Stimulated activated naive CD8-positive, alpha-beta T cell treated with anti-CD3 and anti-CD28 coated beads, Interleukin-15, amount 100 ng/mL, for 72 hours (primary cell): Measurements from ENCODE around the gene HK2.
"Not testable (repeated sequence)": the region's sequence is repeated elsewhere in the genome, so short reads cannot be mapped to it uniquely, and the experiment has no call there.

ENCODE experiments used
- ATAC-seq: fragments of 150-1000 bp; cut with Tn5 transposase; 2 replicates; pipeline ENCODE4 v1.10.0; 2021; ENCODE audit warnings: mild to moderate bottlenecking, moderate library complexity
- DNase-seq, 2 donors: peaks; one replicate each; pipeline ENCODE4 v3.0.0; 2021 to 2022
- H3K27ac Mint-ChIP-seq, 2 donors: one replicate each; pipeline ENCODE4 v1.8.0; 2022; ENCODE audit warnings: mild to moderate bottlenecking in 2 of 2, mixed read lengths in 2 of 2, moderate library complexity in 2 of 2
- H3K27me3 Mint-ChIP-seq: one replicate; pipeline ENCODE4 v1.8.0; 2022; ENCODE audit warnings: mixed read lengths
- H3K4me1 Mint-ChIP-seq: one replicate; pipeline ENCODE4 v1.8.0; 2022; ENCODE audit warnings: mild to moderate bottlenecking, mixed read lengths
- H3K4me3 Mint-ChIP-seq, 2 donors: one replicate each; pipeline ENCODE4 v1.8.0; 2022; ENCODE audit warnings: mild to moderate bottlenecking in 2 of 2, mixed read lengths in 2 of 2, moderate library complexity in 1 of 2
- H3K9me3 Mint-ChIP-seq, 2 donors: one replicate each; pipeline ENCODE4 v1.8.0; 2022; ENCODE audit warnings: mixed read lengths in 2 of 2

The HK2 gene

DNA sequence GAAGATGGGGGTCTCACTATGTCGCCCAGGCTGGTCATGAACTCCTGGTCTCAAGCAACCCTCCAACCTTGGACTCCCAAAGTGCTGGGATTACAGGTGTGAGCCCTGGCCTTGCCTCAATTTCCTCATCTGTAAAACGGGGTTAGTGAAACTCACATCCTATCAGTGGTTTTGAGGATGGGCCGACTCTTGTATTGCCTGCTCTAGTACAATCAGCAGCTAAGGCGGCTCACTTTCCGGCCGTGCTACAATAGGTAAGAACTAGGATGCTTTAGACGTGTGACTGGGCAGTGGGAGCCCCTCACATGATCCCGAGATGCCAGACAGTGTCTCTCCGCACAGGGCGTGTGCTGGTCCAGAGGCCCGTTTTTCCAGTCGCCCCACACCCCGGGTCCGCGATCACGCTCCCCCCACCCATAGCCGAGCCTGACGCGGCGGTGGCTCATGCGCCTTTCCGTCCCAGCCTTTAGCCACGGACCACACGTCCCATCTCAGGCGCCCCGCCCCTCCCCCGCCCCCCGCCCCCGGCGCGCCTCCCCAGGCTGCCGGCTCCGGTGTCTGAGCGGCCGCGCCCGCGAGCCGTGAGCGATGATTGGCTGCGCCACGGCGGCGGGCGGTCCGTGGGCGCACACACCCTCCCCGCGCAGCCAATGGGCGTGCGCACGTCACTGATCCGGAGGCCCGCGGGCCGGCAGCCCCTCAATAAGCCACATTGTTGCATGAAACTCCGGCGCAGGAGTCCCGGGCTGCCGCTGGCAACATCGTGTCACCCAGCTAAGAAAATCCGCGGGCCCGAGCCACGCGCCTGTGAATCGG, at the start of gene HK2:
Gene HK2, plus strand, starts transcription at position 710 of the 816 bp plus-strand sequence. CDS start 454 bp downstream, outside the sequence.
- Mint-ChIP-seq H3K4me1 (peaks cover 53% of the 10 kb centered on the region), H3K27ac (peak within 1 kb of the TSS; percentile 96), H3K9me3 (no peaks in the 10 kb centered on the region), H3K4me3 (peak within 1 kb of the TSS; percentile 83 to 94), H3K27me3 (no peaks in the 10 kb centered on the region)
- ATAC-seq (peak; percentile 88), DNase-seq (peak; percentile 84 to 88)

DNA sequence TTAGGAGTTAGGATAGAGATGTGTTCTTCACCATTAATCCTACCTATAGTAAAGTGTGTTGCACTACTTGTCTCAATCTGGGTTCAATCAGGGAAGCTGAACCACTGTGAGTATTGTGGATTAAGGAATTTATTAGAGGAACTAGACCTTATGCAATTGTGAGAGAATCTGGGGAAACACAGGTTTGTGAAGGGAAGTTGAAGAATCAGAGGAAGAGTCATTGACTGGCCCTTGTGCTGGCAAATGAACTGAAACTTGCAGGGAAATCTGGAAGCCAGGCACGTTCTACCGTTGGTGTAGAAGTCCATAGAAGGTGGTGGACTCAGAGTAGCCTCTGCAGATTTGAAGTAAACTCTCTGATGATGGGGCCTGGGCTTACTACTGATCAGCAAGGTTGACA, 44.7 kb upstream of the HK2 start:
- no peak for ATAC-seq
- Mint-ChIP-seq H3K9me3 (peaks cover 4 to 17% of the 10 kb centered on the region in 2 donors), H3K27me3 (peaks cover 13% of the 10 kb centered on the region), H3K4me3 (no peak overlapping the region), H3K4me1 (peaks cover 7% of the 10 kb centered on the region), H3K27ac (no peak overlapping the region)
- no peak for DNase-seq

DNA sequence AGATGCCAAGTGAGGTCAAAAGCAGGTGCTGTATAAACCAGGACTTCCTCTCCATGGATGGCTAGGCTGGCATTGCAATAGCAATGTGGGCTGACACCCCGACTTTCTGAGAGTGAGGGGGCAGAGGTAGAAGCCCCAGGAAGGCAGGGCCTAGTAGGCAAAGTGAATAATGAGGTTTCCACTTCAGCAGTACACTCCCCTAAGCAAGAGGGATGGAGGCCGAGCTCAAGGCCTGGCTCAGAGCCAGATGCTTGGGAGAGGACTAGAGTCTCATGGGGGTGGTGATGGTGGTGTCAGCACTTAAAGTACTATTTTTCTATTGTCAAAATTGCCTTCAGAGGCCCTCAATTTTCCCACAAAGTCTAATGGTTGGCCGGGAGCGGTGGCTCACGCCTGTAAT, 41.6 kb upstream of the HK2 start:
- no peak for ATAC-seq
- peaks cover 4 to 17% of the 10 kb centered on the region in 2 donors for H3K9me3 Mint-ChIP-seq
- H3K27me3 Mint-ChIP-seq: peaks cover 13% of the 10 kb centered on the region
- H3K4me3 Mint-ChIP-seq: no peak overlapping the region
- DNase-seq: no peak
- no peak overlapping the region for H3K27ac Mint-ChIP-seq
- H3K4me1 Mint-ChIP-seq: peaks cover 7% of the 10 kb centered on the region

DNA sequence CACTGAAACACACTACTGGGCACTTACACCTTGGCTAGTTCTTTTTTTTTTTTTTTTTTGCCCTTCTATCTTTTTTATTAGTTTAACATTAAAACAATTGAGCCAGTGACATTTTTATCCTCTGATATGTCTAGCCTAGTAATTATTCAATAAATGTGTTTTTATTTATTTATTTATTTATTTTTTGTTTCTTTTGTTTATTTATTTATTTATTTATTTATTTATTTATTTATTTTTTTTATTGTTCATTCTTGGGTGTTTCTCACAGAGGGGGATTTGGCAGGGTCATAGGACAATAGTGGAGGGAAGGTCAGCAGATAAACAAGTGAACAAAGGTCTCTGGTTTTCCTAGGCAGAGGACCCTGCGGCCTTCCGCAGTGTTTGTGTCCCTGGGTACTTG, 39.0 kb upstream of the HK2 start:
- not testable (repeated sequence) for H3K9me3 Mint-ChIP-seq, DNase-seq, H3K4me3 Mint-ChIP-seq, H3K4me1 Mint-ChIP-seq, H3K27me3 Mint-ChIP-seq, ATAC-seq, H3K27ac Mint-ChIP-seq

DNA sequence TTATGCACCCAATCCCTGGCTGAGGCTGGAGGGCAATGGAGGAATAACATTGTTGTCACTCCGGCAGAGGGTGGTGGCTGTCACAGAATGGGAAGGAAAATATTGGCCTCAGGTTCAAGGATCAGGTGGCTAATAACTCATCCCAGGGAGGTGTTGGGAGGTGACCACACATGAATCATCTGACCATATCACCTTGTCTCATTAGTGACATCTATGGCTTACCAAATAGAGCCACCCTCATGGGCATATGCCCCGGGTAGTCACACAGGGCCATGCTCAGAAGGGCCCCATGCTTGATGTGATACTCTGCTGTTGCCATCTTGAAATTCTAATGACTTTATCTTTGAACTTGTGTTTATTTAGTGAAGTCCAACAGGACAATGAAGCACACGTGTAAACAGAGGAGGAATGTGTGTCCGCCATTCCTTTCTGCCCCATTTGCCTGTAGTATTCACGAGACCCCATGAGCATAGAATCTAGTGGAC, 27.5 kb upstream of the HK2 start:
- no peak for DNase-seq
- Mint-ChIP-seq H3K4me1 (no peaks in the 10 kb centered on the region), H3K9me3 (no peaks in the 10 kb centered on the region), H3K27ac (no peak overlapping the region), H3K27me3 (peaks cover 3% of the 10 kb centered on the region), H3K4me3 (no peak overlapping the region)
- no peak for ATAC-seq

DNA sequence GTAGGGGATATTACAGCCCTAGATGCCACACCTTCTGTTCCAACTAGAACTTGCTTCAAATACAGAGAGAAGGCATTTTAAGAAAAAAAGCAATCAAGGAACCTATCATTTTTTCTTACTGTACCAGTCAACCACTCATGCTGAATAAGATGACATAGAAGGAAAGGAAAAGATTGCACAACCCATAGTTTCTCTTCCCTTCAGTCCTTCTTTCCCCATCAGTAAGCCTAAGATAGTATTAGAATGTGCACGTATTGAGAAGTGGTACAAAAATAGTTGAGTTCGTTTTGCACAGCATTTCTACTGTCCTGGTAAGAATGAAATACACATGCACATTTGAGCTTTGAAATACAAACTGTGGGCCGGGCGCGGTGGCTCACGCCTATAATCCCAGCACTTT, 27.0 kb upstream of the HK2 start:
- H3K9me3 Mint-ChIP-seq: no peaks in the 10 kb centered on the region
- ATAC-seq (no peak), DNase-seq (no peak)
- no peaks in the 10 kb centered on the region for H3K4me1 Mint-ChIP-seq
- H3K27me3 Mint-ChIP-seq: peaks cover 8% of the 10 kb centered on the region
- H3K27ac Mint-ChIP-seq: no peak overlapping the region
- H3K4me3 Mint-ChIP-seq: no peak overlapping the region

DNA sequence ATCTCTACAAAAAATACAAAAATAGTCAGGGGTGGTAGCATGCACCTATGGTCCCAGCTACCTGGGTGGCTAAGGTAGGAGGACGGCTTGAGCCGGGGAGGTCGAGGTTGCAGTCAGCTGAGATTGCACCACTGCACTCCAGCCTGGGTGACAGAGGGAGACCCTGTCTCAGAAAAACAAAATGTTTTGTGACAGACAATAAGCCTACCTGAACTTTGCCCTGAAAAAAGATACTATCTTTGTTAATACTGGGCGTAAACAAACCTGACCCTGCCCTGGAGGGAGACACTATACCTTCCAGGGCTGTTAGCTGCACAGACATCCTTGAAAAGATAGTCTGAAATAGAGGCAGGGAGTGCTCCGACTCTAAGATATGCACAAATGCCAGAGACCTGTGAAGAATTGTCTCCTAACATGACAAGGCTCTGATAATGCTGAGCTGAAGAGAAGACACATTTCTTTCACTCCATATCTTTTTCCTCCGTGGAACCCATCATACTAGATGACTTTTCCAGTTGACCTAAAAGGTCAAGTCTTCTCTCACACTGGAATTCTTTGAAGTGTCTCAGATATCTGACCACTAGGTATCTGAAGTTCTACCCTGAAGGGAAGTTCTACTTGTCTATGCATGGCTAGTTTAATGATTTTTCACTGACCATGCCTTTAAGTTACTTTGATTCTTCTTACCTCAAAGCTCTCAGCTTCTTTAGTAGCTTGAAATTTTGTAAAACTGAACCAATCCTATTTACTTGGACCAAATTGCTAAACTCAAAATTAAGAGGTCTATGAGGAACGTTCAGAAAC, 20.9 kb upstream of the HK2 start:
- H3K4me3 Mint-ChIP-seq: no peak overlapping the region
- ATAC-seq (no peak), DNase-seq (no peak)
- H3K27me3 Mint-ChIP-seq: peaks cover 14% of the 10 kb centered on the region
- H3K27ac Mint-ChIP-seq: no peak overlapping the region
- peaks cover 7% of the 10 kb centered on the region for H3K4me1 Mint-ChIP-seq
- H3K9me3 Mint-ChIP-seq: no peaks in the 10 kb centered on the region

DNA sequence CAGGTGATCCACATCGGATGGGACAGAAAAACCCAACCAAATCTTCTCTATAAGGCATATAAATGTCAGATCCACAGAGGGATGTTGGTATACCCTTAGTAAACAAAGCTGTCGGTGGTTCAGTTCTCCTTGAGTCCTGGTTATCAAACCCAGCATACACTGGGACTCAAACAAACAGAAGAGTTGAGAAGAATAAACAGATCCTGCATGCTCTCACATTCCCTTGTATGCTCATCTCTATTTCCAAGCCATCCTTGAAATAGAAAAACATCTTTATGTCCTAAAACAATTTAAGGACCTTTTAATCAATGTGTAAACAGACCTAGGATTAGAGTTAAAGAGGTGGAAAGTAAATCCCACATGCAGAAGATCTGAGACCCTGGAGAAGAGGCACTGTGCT, 19.8 kb upstream of the HK2 start:
- DNase-seq: no peak
- no peak overlapping the region for H3K27ac Mint-ChIP-seq
- ATAC-seq: no peak
- no peaks in the 10 kb centered on the region for H3K9me3 Mint-ChIP-seq
- H3K4me1 Mint-ChIP-seq: peaks cover 7% of the 10 kb centered on the region
- H3K4me3 Mint-ChIP-seq: no peak overlapping the region
- H3K27me3 Mint-ChIP-seq: peaks cover 14% of the 10 kb centered on the region

DNA sequence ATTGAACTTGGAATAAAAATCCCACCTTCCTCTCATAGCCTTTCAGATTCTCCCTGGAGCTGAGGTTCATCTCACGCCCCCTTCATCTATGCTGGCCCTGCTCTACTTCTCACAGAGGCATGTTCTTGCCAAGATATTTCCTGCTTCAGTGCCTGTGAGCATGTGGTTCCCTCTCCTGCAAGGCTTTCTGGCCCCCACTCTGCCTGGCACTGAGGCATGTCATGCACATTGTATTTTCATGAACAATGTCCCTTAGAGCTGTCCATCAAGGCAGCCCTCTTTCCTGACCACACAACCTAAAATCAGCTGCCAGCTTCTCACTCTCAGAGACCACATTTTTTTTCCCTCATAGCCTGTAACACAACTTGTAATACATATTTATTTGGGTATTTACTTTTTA, 18.0 kb upstream of the HK2 start:
- Mint-ChIP-seq H3K27ac (no peak overlapping the region), H3K9me3 (no peaks in the 10 kb centered on the region), H3K27me3 (peaks cover 14% of the 10 kb centered on the region), H3K4me1 (peaks cover 7% of the 10 kb centered on the region), H3K4me3 (no peak overlapping the region)
- DNase-seq: no peak
- no peak for ATAC-seq

DNA sequence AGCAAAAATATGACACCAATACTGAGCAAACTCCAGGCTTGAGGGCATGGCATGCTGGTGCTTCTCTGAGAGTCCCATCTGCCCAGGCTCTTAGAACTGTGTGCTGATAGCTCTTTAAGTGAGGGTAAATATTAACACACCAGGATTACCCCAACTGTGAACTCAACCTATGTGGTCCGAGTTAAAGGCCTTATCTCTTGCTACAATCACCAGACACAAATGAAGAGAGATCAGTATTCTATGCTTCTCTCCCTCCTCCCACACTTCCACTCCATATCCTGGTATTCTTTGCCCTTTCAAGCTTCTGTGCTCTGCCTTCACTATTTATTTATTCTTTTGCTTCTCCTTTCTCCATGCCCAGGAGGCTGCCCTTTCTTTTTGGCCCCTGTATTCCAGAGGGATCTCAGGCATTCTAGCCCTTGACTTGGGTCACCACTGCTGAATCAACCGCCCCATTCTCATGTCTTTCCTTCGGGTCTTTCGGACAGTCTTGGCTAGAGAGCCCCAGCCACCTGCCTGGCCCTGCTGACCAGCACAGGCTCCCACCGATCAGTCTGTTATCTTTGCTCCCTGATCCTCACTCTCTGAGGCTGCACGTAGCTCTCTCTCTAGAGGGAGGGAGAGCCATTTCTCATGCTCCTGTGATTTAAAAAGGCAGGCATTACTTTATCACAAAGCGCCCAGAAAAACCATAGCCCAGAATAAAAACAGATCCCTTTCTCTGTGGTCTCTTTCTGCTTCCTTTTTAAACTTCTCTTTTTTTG, 17.2 kb upstream of the HK2 start:
- H3K9me3 Mint-ChIP-seq: no peaks in the 10 kb centered on the region
- peaks cover 7% of the 10 kb centered on the region for H3K4me1 Mint-ChIP-seq
- ATAC-seq (no peak), DNase-seq (no peak)
- H3K27ac Mint-ChIP-seq: peak overlapping the region in 1 of 2 donors; percentile 63
- no peak overlapping the region for H3K4me3 Mint-ChIP-seq
- peaks cover 7% of the 10 kb centered on the region for H3K27me3 Mint-ChIP-seq

DNA sequence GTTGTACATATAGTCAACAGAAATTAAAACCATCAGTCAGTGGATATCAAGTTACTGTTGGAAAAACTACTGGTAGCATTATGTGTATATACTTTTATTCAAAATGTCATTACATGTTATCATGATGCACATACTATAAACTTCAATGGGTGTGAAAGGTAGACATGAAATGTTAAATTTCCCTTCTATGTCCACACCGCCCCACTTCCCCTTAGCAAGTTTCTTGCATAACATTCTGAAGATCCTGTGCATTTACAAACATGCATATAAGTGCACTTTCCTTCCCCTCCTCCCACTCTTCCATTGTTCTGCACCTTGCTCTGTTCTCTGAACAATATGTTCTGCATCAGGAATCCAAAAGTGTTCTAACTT, 16.6 kb upstream of the HK2 start:
- H3K27me3 Mint-ChIP-seq: peaks cover 6% of the 10 kb centered on the region
- H3K27ac Mint-ChIP-seq: no peak overlapping the region
- DNase-seq: no peak

DNA sequence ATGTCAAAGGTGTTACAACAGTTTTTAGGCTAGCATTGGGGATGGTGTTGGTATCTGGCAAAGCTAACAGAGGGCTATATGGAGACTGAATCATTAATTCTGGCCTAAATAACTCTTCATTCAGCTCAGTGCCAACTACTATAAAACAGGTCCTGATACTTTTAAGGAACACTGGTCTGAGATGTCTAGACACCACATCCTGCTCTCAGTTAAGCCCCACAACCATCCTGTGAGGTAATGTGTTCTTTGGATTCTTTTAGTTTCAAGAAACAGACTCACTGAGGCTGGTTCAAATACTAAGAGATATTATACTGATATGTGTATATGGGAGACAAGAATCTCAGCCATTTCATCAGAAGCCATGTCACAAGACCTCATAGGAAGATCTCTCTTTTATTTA, 14.2 kb upstream of the HK2 start:
- Mint-ChIP-seq H3K4me1 (peaks cover 7% of the 10 kb centered on the region), H3K27me3 (peaks cover 6% of the 10 kb centered on the region), H3K4me3 (no peak overlapping the region), H3K27ac (no peak overlapping the region), H3K9me3 (no peaks in the 10 kb centered on the region)
- DNase-seq (no peak), ATAC-seq (peak; percentile 73)

More for the DNA sequence above, 16.6 kb upstream of the HK2 start:
- no peak for ATAC-seq
- H3K9me3 Mint-ChIP-seq: no peaks in the 10 kb centered on the region
- peaks cover 7% of the 10 kb centered on the region for H3K4me1 Mint-ChIP-seq
- no peak overlapping the region for H3K4me3 Mint-ChIP-seq

DNA sequence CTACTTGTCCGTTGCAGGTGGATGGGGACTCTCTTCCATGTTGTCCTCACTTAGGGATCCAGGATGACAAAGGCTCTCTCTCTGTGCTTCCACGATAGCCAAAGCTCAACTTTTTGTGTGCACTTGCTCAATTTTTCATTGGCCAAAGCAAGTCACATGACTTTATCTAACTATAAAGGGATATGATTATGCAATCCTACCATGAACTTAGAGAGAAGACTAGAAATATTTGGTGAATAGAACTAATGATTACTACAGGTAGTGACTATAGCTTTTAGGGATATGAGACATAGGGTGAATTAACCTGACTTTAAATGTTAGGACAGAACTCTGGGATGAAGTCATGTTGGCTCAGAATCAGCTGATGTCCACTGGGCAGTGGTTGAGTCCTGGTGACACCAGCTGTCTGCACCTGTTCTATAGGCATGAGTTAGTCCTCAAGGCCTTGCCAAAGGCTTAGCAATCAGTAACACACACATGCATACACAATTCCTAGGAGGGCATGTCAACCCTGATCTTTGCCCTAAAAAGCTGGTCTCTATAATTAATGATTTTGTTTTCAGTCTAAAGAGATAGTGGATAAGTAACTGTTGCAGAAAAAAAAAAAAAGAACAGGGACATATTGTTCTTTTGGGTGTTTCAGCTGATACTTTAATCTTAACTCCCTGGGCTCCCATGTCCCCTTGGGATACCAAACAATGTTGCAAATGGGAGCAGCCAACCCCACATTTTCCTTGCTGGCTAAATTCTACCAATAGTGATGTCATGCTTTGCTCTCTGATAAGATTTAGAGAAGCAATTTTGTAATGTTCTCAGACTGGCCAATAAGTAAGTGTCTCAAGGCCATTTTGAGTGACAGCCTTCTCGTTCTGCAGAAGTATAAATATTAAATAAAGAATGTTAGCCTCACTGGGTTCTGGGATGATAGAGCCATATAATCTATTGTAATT, 12.5 kb upstream of the HK2 start:
- ATAC-seq (no peak), DNase-seq (no peak)
- H3K4me1 Mint-ChIP-seq: peaks cover 7% of the 10 kb centered on the region
- no peaks in the 10 kb centered on the region for H3K9me3 Mint-ChIP-seq
- H3K27ac Mint-ChIP-seq: no peak overlapping the region
- no peak overlapping the region for H3K4me3 Mint-ChIP-seq
- H3K27me3 Mint-ChIP-seq: peaks cover 6% of the 10 kb centered on the region

DNA sequence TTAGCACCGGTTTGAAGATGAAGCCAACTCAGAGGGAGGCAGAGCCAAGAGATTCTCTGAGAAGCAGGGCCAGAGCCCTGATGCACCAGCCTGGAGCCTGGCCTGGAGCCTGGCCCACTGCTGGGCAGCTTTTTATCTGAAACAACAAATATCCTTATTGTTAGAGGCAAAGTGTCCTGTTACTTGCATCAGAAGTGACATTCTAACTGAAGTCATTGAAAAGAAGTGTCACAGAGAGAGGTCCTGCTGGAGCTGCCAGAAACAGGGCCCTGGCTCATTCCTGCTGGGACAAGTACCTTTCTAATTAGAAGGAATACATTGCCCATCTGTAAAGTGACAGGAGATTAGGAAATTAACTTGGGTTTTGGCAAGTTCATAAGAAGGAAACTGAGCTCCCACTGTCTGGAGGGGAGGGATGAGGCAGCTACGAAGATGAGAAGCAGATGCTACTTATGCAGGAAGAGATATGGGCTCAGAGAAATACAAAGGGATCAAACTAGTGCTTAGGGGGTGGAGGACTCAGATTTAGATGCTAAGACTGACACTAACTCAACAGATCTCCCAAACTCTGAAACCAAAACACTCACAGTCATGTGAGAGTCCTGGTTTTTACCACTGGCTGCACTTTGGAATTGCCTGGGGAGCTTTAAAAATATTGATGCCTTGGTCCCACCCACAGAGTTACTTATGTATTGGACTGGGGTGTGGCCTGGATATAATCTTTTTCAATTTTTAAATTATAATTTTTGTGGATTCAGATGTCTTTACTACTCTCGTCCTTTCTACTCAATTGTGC, 11.0 kb upstream of the HK2 start:
- Mint-ChIP-seq H3K27ac (no peak overlapping the region), H3K4me1 (no peaks in the 10 kb centered on the region), H3K27me3 (no peaks in the 10 kb centered on the region), H3K9me3 (no peaks in the 10 kb centered on the region), H3K4me3 (no peak overlapping the region)
- no peak for DNase-seq
- ATAC-seq: no peak
